ENCODE data around the gene DIAPH2.

The DIAPH2 gene

DNA sequence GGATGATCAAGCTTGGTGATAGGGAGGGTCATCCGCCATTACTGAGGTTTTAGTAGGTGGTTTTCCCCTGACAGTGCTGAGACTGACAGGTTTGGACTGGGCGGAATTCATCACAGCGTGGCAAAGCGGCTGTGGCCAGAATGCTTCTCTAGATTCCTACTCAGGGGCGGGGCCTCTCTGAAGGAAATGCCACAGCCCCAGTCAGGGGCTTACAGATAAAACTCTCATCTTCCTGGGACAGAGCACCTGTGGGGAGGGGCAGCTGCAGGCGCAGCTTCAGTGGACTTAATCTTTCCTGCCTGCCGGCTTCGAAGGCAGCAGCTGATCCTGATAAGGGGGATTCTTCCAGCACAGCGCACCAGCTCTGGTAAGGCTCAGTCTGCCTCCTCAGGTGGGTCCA is 515.8 kb downstream of the DIAPH2 start:
- no peak overlapping the region for H3K4me3 ChIP-seq (replicated peaks; ENCODE audit: low read depth, low read length)
- no peak for DNase-seq (ENCODE audit: low read depth)
- TF ChIP-seq, protein P1, sequence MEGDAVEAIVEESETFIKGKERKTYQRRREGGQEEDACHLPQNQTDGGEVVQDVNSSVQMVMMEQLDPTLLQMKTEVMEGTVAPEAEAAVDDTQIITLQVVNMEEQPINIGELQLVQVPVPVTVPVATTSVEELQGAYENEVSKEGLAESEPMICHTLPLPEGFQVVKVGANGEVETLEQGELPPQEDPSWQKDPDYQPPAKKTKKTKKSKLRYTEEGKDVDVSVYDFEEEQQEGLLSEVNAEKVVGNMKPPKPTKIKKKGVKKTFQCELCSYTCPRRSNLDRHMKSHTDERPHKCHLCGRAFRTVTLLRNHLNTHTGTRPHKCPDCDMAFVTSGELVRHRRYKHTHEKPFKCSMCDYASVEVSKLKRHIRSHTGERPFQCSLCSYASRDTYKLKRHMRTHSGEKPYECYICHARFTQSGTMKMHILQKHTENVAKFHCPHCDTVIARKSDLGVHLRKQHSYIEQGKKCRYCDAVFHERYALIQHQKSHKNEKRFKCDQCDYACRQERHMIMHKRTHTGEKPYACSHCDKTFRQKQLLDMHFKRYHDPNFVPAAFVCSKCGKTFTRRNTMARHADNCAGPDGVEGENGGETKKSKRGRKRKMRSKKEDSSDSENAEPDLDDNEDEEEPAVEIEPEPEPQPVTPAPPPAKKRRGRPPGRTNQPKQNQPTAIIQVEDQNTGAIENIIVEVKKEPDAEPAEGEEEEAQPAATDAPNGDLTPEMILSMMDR (IDR thresholded peaks at IDR 0.05; ENCODE audit: low read length, missing control alignments) = no peak

GRCh38 chrX:97210501-97210900 is 525.9 kb downstream of the DIAPH2 start:
- DNase-seq (ENCODE audit: low read depth) = no peak
- TF ChIP-seq, protein P1 (IDR thresholded peaks at IDR 0.05; ENCODE audit: low read length, missing control alignments) = no peak
- no peak overlapping the region for H3K4me3 ChIP-seq (replicated peaks; ENCODE audit: low read depth, low read length)

DNA sequence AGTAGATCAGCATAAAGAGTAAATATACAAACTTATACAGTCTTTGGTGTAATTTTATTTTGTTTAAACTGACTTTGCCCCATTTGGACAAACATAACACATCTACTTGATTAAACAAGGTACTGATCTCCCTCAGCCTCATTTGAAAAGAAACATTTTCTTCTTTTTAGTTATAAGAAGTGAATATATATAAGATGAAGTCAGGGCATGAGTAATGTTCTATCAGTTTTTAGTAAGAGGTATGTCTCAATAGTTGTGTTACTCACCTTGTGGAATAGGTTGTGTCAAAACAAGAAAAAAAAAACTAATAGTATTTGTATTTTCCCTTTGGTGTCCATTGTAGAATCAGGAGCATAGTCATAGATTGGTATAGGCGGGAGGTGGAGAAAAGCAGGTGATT is 526.4 kb downstream of the DIAPH2 start:
- TF ChIP-seq, protein P1 (IDR thresholded peaks at IDR 0.05; ENCODE audit: low read length, missing control alignments) = no peak
- no peak overlapping the region for H3K4me3 ChIP-seq (replicated peaks; ENCODE audit: low read depth, low read length)
- DNase-seq (ENCODE audit: low read depth) = peak; percentile 3

DNA sequence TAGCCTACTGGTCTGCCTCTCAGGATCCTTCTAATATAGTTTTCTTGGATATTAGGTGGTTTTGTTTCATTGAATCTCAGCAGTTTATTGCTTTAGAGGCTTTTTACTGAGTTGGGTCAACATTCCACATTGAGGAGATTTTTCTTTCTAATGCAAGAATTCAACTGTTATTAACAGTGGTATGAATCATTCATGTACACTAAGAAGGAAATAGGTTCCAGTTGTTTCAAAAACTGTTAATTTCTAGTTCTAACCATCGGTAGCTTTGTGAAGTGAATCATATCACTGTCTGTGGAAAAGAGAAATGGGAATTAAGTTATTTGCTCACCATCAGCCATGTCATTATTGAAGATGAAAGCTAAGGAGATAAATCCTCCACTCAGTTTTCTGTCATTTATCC is 530.5 kb downstream of the DIAPH2 start:
- TF ChIP-seq, protein P1 (IDR thresholded peaks at IDR 0.05; ENCODE audit: low read length, missing control alignments) = no peak
- H3K4me3 ChIP-seq (replicated peaks; ENCODE audit: low read depth, low read length) = no peak overlapping the region
- DNase-seq (ENCODE audit: low read depth) = no peak

DNA sequence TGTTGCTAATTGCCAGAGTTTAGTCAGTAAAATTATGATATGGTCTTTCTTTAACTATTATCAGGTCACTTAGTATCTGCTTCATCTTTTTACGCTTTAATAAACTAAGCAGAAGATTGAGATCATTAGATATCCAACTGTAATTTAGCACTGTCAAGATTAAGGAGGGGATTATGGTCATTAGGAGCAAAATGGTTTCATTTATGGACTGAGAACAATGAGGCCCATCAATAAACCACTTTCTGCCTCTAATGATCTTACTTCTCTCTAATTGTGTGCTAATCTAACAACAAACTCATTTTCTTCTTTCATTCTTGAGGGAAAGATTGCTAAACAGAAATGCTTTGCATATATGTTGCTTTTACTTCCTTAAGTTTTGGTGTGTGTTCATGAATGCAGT is 539.5 kb downstream of the DIAPH2 start:
- no peak for DNase-seq (ENCODE audit: low read depth)

DNA sequence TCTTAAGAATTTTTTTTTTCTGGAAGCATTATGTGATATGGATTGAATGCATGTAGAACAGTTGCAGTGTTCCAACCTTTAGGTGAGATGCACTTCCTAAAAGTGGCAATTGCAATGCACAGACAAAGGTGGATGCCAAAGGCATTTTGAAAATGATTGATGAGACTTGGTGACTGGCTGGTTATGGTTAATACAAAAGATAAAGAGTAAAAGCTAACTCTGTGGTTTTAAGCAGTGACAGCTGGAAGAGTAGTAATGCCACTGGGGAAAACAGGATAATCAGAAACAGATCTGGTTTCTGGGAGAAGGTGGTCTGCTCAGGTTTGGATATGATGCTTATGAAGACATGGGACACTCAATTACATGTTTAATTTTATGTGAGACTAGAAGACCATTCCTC is 544.7 kb downstream of the DIAPH2 start:
- TF ChIP-seq, protein P1 (IDR thresholded peaks at IDR 0.05; ENCODE audit: low read length, missing control alignments) = no peak
- DNase-seq (ENCODE audit: low read depth) = no peak
- H3K4me3 ChIP-seq (replicated peaks; ENCODE audit: low read depth, low read length) = no peak overlapping the region

More for the DNA sequence above, 539.5 kb downstream of the DIAPH2 start:
- TF ChIP-seq, protein P1 (IDR thresholded peaks at IDR 0.05; ENCODE audit: low read length, missing control alignments) = no peak
- no peak overlapping the region for H3K4me3 ChIP-seq (replicated peaks; ENCODE audit: low read depth, low read length)

GRCh38 chrX:97230948-97231347 is 546.3 kb downstream of the DIAPH2 start:
- H3K4me3 ChIP-seq (replicated peaks; ENCODE audit: low read depth, low read length) = no peak overlapping the region
- DNase-seq (ENCODE audit: low read depth) = no peak
- TF ChIP-seq, protein P1 (IDR thresholded peaks at IDR 0.05; ENCODE audit: low read length, missing control alignments) = no peak

All from fibroblast of pulmonary artery (primary cell).